ENCODE results near the gene YEATS2. TPM values are rescaled to one million over a fixed set of nuclear protein-coding genes. Genes with fewer than 3 reads are reported as not detected.

YEATS2 gene
- total RNA-seq, 1 donor from 2014 or later, result 23.8 TPM

GRCh38 chr3:183828538-183828870, 130.9 kb downstream of the YEATS2 start:
- DNase-seq (ENCODE audit: extremely low spot score in 2 of 2), result no peak
- H3K4me3 ChIP-seq, result no peak overlapping the region
- TF ChIP-seq POLR2AphosphoS5 (IDR thresholded peaks at IDR 0.05; ENCODE audit: insufficient read depth in 1 of 2, low read depth in 1 of 2), result no peak
- no peak for TF ChIP-seq CTCF (IDR thresholded peaks at IDR 0.05)
- no peak for TF ChIP-seq POLR2A (IDR thresholded peaks at IDR 0.05)
- intact Hi-C loops (cut with DNase I), result no loop called here
- H3K4me1 ChIP-seq, result peaks cover 22% of the 10 kb centered on the region
- H3K36me3 ChIP-seq, result peaks cover 0 to 17% of the 10 kb centered on the region in 2 donors
- H3K27ac ChIP-seq, result no peak overlapping the region
- H3K9me3 ChIP-seq, result no peaks in the 10 kb centered on the region
- no peaks in the 10 kb centered on the region for H3K27me3 ChIP-seq

GRCh38 chr3:183829466-183829865, 131.9 kb downstream of the YEATS2 start:
- peaks cover 15% of the 10 kb centered on the region for H3K4me1 ChIP-seq

GRCh38 chr3:183830187-183830586, 132.6 kb downstream of the YEATS2 start:
- intact Hi-C loops (cut with DNase I), result no loop called here
- peaks cover 0 to 22% of the 10 kb centered on the region in 2 donors for H3K36me3 ChIP-seq
- H3K27ac ChIP-seq, result no peak overlapping the region
- no peak for DNase-seq (ENCODE audit: extremely low spot score in 2 of 2)
- no peak overlapping the region for H3K4me3 ChIP-seq
- TF ChIP-seq CTCF (IDR thresholded peaks at IDR 0.05) (no peak), POLR2A (IDR thresholded peaks at IDR 0.05) (no peak), POLR2AphosphoS5 (IDR thresholded peaks at IDR 0.05; ENCODE audit: insufficient read depth in 1 of 2, low read depth in 1 of 2) (no peak)
- H3K27me3 ChIP-seq, result no peaks in the 10 kb centered on the region
- no peaks in the 10 kb centered on the region for H3K9me3 ChIP-seq
- peaks cover 9% of the 10 kb centered on the region for H3K4me1 ChIP-seq

More at GRCh38 chr3:183829466-183829865, 131.9 kb downstream of the YEATS2 start:
- no peaks in the 10 kb centered on the region for H3K9me3 ChIP-seq
- no peaks in the 10 kb centered on the region for H3K27me3 ChIP-seq
- TF ChIP-seq CTCF (IDR thresholded peaks at IDR 0.05) (no peak), POLR2AphosphoS5 (IDR thresholded peaks at IDR 0.05; ENCODE audit: insufficient read depth in 1 of 2, low read depth in 1 of 2) (no peak), POLR2A (IDR thresholded peaks at IDR 0.05) (no peak)
- peaks cover 0 to 22% of the 10 kb centered on the region in 2 donors for H3K36me3 ChIP-seq
- no peak overlapping the region for H3K4me3 ChIP-seq
- intact Hi-C loops (cut with DNase I), result no loop called here
- H3K27ac ChIP-seq, result no peak overlapping the region
- DNase-seq (ENCODE audit: extremely low spot score in 2 of 2), result no peak

- H3K36me3 ChIP-seq, result peaks cover 0 to 27% of the 10 kb centered on the region in 2 donors
- TF ChIP-seq POLR2A (IDR thresholded peaks at IDR 0.05) (no peak), POLR2AphosphoS5 (IDR thresholded peaks at IDR 0.05; ENCODE audit: insufficient read depth in 1 of 2, low read depth in 1 of 2) (no peak), CTCF (IDR thresholded peaks at IDR 0.05) (no peak)
- intact Hi-C loops (cut with DNase I), result no loop called here
- H3K27me3 ChIP-seq, result no peaks in the 10 kb centered on the region
- H3K4me3 ChIP-seq, result no peak overlapping the region
- no peaks in the 10 kb centered on the region for H3K4me1 ChIP-seq
- no peak for DNase-seq (ENCODE audit: extremely low spot score in 2 of 2)
- H3K27ac ChIP-seq, result no peak overlapping the region
- no peaks in the 10 kb centered on the region for H3K9me3 ChIP-seq
These were observed 135.9 kb downstream of the YEATS2 start for GRCh38 chr3:183833516-183833915.

- H3K36me3 ChIP-seq, result peaks cover 0 to 57% of the 10 kb centered on the region in 2 donors
- no peaks in the 10 kb centered on the region for H3K4me1 ChIP-seq
- H3K27ac ChIP-seq, result no peak overlapping the region
- no peaks in the 10 kb centered on the region for H3K9me3 ChIP-seq
- no peak overlapping the region for H3K4me3 ChIP-seq
- intact Hi-C loops (cut with DNase I), result no loop called here
- DNase-seq (ENCODE audit: extremely low spot score in 2 of 2), result no peak
- TF ChIP-seq POLR2AphosphoS5 (IDR thresholded peaks at IDR 0.05; ENCODE audit: insufficient read depth in 1 of 2, low read depth in 1 of 2) (no peak), CTCF (IDR thresholded peaks at IDR 0.05) (no peak), POLR2A (IDR thresholded peaks at IDR 0.05) (no peak)
- no peaks in the 10 kb centered on the region for H3K27me3 ChIP-seq
These were observed 139.8 kb downstream of the YEATS2 start for GRCh38 chr3:183837390-183837789.
